Esophagus mucosa (tissue), 1 donor: ENCODE data around the gene ITGAD. TPM values are rescaled to one million over a fixed set of nuclear protein-coding genes. Genes with fewer than 3 reads are reported as not detected.
"Not testable (repeated sequence)": the region's sequence is repeated elsewhere in the genome, so short reads cannot be mapped to it uniquely, and the experiment has no call there.

Experiments used
- ATAC-seq: fragments of 200-7000 bp; cut with Tn5 transposase; one replicate; pipeline ENCODE4 v1.9.1; 2020
- total RNA-seq: library from RNA; stranded (reverse); gene quantifications from one replicate; pipeline ENCODE4 v1.2.4, GENCODE V29; 2023
- donor health status: DM: yes; HTN: yes; CAD: no.

Gene ITGAD
- total RNA-seq, 1 donor from 2014 or later = not detected

DNA sequence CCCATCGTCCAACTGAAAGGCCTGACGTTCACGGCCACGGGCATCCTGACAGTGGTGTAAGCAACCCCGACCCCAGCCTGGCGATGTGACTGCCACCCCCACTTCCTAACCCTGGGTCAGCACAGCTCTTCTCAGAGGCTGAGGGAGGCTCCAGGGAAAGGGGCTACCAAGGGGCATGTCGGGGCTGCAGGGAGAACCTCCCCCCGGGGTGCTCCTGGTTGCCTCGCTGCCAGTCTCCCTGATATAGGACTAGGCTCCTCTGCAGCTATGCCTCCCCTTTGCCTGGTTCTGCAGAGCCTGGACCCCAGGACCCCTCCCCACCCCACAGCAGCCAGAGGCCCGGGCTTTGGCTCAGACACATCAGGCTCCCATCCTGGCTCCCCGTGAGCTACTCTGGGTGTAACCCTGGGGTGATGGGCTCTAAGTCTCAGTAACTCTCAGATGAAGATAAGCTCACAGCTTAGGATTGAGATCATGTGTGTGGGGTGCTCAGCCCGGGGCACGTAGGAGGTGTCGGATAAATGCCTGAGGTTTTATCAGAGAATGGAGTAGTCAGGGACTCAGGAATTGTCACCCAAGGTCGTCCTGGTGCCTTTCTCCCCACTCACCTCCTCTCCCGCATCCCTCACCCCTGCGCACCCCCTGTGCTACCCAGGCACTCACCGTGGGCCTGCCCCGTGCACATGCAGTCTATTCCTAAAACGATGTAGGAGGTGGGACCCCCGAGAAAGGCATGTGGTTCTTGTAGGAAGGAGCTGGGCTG, 10.6 kb downstream of the ITGAD start:
- ATAC-seq = peak; percentile 8

DNA sequence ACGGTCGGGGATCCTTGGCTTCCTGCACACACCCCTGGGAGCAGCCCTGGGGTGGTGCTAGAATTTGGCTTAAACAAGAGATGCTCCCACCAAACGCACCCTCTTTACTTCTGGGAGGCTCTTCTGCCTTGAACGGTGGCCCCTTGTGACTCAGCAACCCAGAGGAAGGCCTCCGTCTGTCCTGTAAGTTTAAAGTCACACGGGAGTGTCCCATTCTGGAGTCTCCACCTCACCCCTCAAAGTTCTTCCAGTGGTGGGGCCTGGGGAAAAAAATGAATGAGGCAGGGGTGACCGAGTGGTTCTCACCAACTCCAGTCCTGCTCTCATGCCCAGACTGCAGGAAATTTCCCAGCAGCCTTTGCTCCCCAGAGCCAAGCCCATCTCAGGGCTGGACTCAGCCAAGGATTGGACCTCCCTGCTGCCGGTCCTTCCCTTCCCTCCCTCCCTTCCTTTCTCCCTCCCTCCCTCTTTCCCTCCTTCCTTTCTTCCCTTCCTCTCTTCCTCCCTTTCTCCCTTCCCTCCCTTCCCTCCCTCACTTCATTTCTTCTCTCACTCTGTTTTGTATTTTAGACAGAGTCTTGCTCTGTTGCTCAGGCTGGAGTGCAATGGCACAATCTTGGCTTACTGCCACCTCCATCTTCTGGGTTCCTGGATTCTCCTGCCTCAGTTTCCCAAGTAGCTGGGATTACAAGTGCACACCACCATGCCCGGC, 11.4 kb downstream of the ITGAD start:
- no peak for ATAC-seq

- ATAC-seq = no peak
These were observed 14.3 kb downstream of the ITGAD start for GRCh38 chr16:31407406-31407805.

DNA sequence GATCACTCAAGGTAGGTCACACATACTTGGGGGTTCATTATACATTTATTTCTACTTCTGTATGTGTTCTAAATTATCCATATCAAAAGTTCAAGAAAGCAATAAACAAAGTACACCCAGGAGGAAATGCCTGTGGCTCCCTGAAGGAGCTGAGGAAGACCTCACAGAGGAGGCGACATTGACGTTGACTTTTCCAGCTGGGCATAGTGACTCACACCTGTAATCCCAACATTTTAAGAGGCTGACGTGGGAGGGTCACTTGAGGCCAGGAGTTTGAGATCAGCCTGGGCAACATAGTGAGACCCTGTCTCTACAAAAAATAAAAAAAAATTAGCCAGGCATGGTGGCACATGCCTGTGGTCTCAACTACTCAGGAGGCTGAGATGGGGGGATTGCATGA, 16.3 kb downstream of the ITGAD start:
- no peak for ATAC-seq

DNA sequence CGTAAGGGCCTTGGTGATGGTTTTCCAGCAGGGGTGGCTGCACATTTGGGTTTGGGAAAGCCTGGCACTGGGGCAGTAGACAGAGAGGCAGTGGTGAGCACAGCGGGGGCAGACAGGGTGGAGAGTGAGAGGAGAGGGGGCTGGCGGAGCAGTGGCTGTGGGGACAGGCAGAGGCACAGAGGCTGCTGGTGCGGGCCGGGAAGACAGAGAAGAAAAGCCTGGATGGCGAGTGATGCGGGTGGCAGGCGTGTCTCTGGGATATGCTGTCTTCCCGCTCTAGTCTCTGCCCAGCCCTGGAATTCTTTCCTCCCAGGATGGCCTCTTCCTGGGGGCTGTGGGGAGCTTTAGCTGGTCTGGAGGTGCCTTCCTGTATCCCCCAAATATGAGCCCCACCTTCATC, 16.9 kb downstream of the ITGAD start:
- no peak for ATAC-seq

DNA sequence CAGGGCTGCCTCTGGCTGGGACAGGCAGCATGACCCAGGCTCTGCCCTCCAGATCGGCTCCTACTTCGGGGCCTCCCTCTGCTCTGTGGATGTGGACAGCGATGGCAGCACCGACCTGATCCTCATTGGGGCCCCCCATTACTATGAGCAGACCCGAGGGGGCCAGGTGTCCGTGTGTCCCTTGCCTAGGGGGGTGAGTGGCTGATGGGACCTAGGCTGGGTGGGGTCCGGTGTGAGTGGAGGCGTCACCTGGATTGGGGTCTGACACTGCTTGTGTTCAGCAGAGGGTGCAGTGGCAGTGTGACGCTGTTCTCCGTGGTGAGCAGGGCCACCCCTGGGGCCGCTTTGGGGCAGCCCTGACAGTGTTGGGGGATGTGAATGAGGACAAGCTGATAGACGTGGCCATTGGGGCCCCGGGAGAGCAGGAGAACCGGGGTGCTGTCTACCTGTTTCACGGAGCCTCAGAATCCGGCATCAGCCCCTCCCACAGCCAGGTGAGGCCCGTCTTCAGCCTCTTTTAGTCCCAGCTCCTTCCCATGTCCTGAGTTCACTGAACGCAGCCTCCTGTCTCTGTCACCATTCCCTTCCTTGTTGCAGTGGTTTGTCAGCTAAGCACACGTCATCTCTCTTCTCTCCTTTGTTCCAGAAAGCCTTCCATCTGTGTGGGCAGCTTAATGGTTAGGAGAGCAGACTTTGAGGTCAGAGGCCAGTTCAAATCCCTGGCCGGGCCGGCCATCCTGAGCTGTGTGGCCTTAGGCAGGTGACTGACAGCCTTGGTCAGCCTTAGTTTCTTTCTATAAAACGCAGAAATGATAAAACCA, 18.1 kb downstream of the ITGAD start:
- no peak for ATAC-seq

- ATAC-seq = no peak
These were observed 19.6 kb downstream of the ITGAD start for GRCh38 chr16:31412750-31413149.

GRCh38 chr16:31413381-31413780, 20.2 kb downstream of the ITGAD start:
- no peak for ATAC-seq

GRCh38 chr16:31413943-31414342, 20.8 kb downstream of the ITGAD start:
- ATAC-seq = no peak

DNA sequence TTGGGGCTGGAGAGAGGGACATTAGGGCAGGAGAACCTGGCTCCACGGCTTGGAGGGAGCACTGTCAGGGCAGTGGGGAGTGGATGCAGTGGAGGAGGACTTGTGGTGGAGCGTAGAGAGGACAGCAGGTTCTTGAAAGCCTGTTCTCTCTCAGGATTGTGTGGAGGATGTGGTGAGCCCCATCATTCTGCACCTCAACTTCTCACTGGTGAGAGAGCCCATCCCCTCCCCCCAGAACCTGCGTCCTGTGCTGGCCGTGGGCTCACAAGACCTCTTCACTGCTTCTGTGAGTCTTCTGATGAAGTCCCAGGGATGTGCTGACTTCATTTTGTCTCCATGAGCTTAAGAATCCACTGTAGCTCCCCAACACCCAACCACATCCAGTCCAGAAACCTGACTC, 21.6 kb downstream of the ITGAD start:
- no peak for ATAC-seq

GRCh38 chr16:31416371-31416770, 23.2 kb downstream of the ITGAD start:
- no peak for ATAC-seq

DNA sequence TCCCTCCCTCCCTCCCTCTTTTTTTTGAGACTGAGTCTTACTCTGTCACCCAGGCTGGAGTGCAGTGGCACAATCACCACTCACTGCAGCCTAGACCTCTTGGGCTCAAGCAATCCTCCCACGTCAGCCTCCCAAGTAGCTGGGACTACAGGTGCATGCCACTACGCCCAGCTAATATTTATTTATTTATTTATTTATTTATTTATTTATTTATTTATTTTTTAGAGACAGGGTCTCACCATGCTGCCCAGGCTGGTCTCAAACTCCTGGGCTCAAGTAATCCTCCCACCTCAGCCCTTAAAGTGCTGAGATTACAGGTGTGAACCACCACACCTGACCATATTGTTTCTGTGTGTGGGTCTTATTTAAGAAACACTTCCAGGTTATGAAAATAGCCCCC, 23.9 kb downstream of the ITGAD start:
- ATAC-seq = not testable (repeated sequence)

- no peak for ATAC-seq
These were observed 24.8 kb downstream of the ITGAD start for GRCh38 chr16:31417916-31418315.

DNA sequence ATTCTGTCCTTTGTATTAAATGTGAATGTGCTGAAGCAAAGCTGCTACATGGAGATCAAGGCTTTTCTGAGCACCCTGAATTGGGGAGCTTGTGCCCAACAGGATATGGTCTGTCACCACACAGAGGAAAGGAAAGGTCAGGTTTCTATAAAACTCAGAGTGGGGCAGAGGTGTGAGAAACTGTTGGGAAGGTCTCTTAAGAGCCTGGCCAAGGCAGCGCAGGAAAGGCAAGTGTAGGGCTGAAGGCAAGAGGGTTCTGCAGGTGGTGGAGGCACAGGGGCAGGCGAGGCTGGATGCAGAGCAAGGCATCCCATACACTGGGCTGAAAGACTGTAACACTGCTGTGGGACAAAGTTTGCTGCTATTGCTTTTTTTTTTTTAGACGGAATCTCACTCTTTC, 26.9 kb downstream of the ITGAD start:
- no peak for ATAC-seq

DNA sequence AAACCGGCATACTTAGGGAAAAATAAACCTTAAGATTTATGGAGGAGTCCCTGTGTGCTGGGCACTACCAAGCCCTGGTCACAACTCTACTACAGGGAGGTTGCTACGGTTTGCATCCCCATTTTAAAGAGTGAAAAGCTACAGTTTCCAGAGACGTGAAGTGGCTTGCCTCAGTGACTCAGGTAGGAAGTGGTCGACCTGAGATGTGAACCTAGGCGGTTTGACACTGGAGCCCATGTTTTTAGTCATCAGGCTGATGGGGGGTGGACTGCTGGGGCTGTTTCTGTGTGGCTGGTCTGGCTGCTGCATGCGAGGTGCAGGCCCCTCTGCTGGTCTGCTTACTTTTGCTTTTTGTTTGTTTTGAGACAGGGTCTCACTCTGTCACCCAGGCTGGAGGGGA, 28.5 kb downstream of the ITGAD start:
- ATAC-seq = no peak

- ATAC-seq = no peak
These were observed 30.1 kb downstream of the ITGAD start for GRCh38 chr16:31423241-31423640.

- no peak for ATAC-seq
These were observed 30.7 kb downstream of the ITGAD start for GRCh38 chr16:31423801-31424200.

DNA sequence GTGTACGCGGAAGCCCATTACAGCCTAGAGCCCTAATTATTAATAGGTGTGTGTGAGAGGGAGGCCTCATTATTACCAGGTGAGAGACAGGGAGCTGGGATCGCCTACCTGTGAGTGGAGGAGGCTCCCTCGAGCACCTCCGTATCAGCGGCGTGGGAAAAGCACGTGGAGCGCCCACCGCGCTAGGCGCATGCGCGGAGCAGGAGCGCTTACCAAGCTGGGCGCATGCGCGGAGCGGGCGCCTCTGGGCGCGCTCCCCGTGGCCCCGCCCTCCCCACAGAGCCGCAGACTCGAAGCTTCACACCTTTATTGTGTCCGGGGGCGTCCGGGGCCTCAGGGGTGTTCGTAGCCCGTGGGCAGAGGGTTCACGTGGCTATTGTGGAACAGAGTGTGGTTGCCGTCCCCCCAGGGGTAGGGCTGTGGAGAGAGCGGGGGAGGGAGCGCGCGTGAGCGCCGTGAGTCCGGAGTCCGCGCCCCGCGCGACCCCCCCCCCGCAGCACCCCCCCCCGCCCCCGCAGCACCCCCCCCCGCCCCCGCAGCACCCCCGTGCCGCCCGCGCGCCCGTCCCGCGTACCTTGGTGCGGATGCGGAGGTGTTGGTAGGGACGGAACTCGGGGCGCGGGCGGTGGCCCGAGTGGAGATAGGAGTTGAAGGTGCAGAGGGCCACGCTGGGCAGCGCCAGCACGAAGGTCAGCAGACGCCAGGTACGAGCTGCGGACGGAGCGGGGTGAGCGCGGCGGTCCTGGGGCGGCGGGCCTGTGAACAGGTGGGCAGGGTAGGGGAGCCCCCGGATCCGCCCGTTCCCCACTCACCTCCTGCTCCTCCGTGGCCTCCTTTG, 34.5 kb downstream of the ITGAD start:
- peak; percentile 19 for ATAC-seq

- ATAC-seq = no peak
These were observed 35.1 kb downstream of the ITGAD start, which contains the start of gene COX6A2 for GRCh38 chr16:31428279-31428597. TSS of gene COX6A2 (minus strand) at chr16:31428360. CDS start at chr16:31428325, 35 bp downstream.

DNA sequence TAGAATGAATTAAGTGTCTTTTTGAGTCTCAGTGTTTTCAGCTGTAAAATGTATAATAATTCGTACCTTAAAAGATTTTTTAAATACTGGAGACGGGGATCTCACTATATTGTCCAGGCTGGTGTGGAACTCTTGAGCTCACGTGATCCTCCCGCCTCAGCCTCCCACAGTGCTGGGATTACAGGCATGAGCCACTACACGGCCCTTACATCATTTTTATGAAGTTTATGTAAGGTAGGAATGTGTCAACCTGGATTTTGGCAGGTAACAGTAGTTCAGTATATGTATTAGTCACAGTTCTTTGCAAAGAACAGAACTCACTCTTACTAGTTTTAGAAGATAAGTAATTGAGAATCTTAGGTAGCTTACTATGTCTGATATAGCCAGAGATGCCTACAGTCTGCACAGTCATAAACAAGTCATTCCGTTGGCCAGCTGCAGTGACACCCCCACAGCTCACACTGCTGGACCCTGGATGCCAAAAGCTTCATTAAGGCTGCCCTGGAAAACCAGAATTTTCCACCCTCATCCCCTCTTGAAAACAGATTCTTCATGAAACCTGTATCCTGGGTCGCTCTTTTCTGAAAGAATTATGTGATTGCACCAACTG, 35.6 kb downstream of the ITGAD start:
- ATAC-seq = peak; percentile 78

- no peak for ATAC-seq
These were observed 36.2 kb downstream of the ITGAD start for GRCh38 chr16:31429314-31429713.

DNA sequence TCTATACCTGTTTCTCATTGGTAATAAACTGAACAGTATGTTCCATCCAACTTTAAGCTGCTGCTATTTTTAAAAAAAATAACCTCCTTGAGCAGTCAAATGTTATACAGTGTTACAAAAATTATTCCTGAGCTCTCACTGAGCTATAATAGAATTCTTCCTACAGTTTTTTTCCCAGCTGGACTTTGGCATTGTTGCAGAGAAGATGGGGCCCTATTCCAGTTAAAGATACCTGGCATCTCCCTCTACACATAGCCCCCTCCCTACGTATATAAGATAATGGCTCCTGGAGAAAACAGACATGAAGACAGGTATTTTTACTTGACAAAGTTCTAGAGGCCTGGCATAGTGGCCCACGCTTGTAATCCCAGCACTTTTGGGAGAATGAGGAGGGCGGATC, 36.7 kb downstream of the ITGAD start:
- no peak for ATAC-seq
